ENCODE data around the gene ZBTB16. TPM values are rescaled to one million over a fixed set of nuclear protein-coding genes. Genes with fewer than 3 reads are reported as not detected.

Gene ZBTB16
- total RNA-seq, 1 experiment from 2014 or later, result 70.4 TPM

DNA sequence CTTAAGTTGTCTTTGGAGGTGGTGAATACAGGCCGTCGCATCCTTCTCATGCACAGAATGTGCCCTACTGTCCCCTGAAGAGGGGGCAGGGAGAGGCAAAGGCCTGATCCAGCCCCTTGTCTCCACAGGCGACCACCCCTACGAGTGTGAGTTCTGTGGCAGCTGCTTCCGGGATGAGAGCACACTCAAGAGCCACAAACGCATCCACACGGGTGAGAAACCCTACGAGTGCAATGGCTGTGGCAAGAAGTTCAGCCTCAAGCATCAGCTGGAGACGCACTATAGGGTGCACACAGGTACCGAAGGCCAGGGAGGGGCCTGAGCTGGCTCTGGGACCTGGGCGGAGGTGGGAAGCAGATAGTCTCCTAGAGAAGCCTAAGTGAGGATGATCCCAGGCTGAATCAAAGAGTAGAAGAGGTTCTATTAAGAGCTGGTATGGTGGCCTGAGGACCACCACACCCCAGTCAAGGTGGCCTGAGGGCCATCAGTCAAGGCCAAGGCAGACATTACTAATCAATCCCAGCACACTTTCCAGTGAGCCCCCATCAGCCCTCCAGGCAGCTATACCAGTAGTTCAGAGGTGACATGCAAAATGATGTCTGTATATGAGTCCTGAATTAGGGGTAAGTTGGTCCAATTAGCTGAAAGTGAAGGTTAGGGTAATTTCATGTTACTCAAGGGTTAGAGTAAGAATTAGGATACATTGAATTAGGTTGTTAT lies 187.7 kb downstream of the ZBTB16 start:
- intact Hi-C loops (cut with micrococcal nuclease), result no loop called here
- H3K27ac Mint-ChIP-seq (ENCODE audit: low read depth, unreplicated experiment), result peak overlapping the region; percentile 72
- ChIA-PET POLR2A (interaction anchor here (1.0 kb wide), 1 partner anchor 9 kb away, joined by 3 read pairs; no protein-coding TSS in a partner anchor), CTCF (interaction anchor here (0.6 to 0.9 kb wide), 3 partner anchors 13 to 450 kb away, joined by 3 to 5 read pairs (median 5); no protein-coding TSS in a partner anchor)
- H3K27me3 Mint-ChIP-seq (ENCODE audit: insufficient read depth, unreplicated experiment), result no peaks in the 10 kb centered on the region
- DNase-seq (ENCODE audit: unreplicated experiment), result no peak
- H3K36me3 Mint-ChIP-seq (ENCODE audit: insufficient read depth, unreplicated experiment), result no peaks in the 10 kb centered on the region
- BruUV-seq (replicated peaks), result no TSS peak
- TF ChIP-seq, protein P1, sequence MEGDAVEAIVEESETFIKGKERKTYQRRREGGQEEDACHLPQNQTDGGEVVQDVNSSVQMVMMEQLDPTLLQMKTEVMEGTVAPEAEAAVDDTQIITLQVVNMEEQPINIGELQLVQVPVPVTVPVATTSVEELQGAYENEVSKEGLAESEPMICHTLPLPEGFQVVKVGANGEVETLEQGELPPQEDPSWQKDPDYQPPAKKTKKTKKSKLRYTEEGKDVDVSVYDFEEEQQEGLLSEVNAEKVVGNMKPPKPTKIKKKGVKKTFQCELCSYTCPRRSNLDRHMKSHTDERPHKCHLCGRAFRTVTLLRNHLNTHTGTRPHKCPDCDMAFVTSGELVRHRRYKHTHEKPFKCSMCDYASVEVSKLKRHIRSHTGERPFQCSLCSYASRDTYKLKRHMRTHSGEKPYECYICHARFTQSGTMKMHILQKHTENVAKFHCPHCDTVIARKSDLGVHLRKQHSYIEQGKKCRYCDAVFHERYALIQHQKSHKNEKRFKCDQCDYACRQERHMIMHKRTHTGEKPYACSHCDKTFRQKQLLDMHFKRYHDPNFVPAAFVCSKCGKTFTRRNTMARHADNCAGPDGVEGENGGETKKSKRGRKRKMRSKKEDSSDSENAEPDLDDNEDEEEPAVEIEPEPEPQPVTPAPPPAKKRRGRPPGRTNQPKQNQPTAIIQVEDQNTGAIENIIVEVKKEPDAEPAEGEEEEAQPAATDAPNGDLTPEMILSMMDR (IDR thresholded peaks at IDR 0.05; ENCODE audit: unreplicated experiment), result no peak
- H3K4me1 Mint-ChIP-seq (ENCODE audit: insufficient read depth, unreplicated experiment), result peaks cover 28% of the 10 kb centered on the region
- H3K4me3 Mint-ChIP-seq (ENCODE audit: unreplicated experiment), result no peak overlapping the region
- H3K9me3 Mint-ChIP-seq (ENCODE audit: unreplicated experiment), result no peaks in the 10 kb centered on the region

DNA sequence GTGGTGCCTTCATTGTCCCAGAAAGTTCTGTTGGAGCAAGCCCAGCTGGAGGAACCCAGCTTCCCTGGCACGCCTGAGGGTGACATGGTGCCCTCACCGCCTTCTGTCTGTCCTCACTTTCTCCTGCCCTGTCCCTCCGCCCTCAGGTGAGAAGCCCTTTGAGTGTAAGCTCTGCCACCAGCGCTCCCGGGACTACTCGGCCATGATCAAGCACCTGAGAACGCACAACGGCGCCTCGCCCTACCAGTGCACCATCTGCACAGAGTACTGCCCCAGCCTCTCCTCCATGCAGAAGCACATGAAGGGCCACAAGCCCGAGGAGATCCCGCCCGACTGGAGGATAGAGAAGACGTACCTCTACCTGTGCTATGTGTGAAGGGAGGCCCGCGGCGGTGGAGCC lies 190.7 kb downstream of the ZBTB16 start:
- Mint-ChIP-seq H3K4me1 (ENCODE audit: insufficient read depth, unreplicated experiment) (peaks cover 19% of the 10 kb centered on the region), H3K27me3 (ENCODE audit: insufficient read depth, unreplicated experiment) (no peaks in the 10 kb centered on the region), H3K9me3 (ENCODE audit: unreplicated experiment) (no peaks in the 10 kb centered on the region), H3K27ac (ENCODE audit: low read depth, unreplicated experiment) (peak overlapping the region; percentile 54), H3K36me3 (ENCODE audit: insufficient read depth, unreplicated experiment) (no peaks in the 10 kb centered on the region), H3K4me3 (ENCODE audit: unreplicated experiment) (no peak overlapping the region)
- ChIA-PET CTCF (interaction anchor here (0.7 to 4.2 kb wide), 3 partner anchors 11 to 150 kb away, joined by 3 to 21 read pairs (median 3); no protein-coding TSS in a partner anchor), POLR2A (interaction anchor here (0.6 to 1.1 kb wide), 3 partner anchors 8 to 188 kb away, joined by 3 to 5 read pairs (median 3); no protein-coding TSS in a partner anchor)
- intact Hi-C loops (cut with micrococcal nuclease), result no loop called here
- BruUV-seq (replicated peaks), result no TSS peak
- no peak for DNase-seq (ENCODE audit: unreplicated experiment)
- TF ChIP-seq, protein P1 (IDR thresholded peaks at IDR 0.05; ENCODE audit: unreplicated experiment), result no peak

DNA sequence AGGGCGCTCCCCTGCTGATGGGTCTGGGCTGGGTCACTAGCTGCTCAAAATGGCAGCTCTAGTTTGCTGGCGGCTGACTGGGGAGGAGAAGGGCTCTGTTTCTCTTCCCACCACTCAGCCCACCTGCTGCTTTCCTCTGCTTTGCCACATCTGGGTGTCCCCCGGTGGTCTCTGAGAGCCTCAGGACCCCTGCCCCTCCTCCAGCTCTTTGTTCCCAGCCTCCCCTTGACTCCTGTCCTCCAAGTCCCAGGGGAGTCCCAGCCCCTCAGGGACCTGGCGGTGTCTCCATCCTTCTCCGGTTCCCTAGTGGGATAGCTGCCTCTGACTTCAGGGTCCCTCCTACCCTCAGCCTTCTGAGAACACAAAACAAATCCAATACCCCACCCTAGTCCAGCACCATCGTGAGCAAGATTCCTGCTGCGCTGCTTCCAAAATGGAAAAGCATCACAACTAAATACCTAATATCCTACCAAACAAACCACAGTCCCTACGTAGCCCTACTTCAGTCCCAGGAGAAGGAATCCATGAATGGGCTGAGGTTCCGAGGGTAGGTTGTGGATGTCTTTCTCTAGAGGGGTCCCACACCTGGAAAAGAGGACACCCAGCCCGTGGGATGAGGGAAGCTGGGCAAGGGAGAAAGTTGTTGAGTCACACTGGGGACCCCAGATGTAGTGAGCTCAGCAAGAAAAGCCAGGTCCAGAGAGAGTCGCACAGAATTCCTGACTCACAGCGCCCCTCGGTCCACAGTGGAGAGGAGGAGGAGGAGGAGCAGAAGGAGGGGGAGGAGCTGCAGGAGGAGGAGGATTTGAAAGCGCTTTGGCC lies 191.7 kb downstream of the ZBTB16 start:
- Mint-ChIP-seq H3K27ac (ENCODE audit: low read depth, unreplicated experiment) (peak overlapping the region; percentile 54), H3K9me3 (ENCODE audit: unreplicated experiment) (no peaks in the 10 kb centered on the region), H3K27me3 (ENCODE audit: insufficient read depth, unreplicated experiment) (no peaks in the 10 kb centered on the region), H3K4me1 (ENCODE audit: insufficient read depth, unreplicated experiment) (peaks cover 19% of the 10 kb centered on the region), H3K36me3 (ENCODE audit: insufficient read depth, unreplicated experiment) (no peaks in the 10 kb centered on the region), H3K4me3 (ENCODE audit: unreplicated experiment) (no peak overlapping the region)
- CTCF ChIA-PET, result interaction anchor here (0.7 to 4.2 kb wide), 4 partner anchors 10 to 151 kb away, joined by 3 to 21 read pairs (median 3); no protein-coding TSS in a partner anchor
- intact Hi-C loops (cut with micrococcal nuclease), result no loop called here
- TF ChIP-seq, protein P1 (IDR thresholded peaks at IDR 0.05; ENCODE audit: unreplicated experiment), result no peak
- POLR2A ChIA-PET, result interaction anchor here (0.6 to 0.9 kb wide), 2 partner anchors 53 to 420 kb away, joined by 3 read pairs; no protein-coding TSS in a partner anchor
- BruUV-seq (replicated peaks), result no TSS peak
- no peak for DNase-seq (ENCODE audit: unreplicated experiment)
